ENCODE data around the gene ADAMTS13. TPM values are rescaled to one million over a fixed set of nuclear protein-coding genes. Genes with fewer than 3 reads are reported as not detected.

The ADAMTS13 gene
- total and polyA plus RNA-seq, 2 experiments from 2014 or later = 1.4 to 2.2 TPM

DNA sequence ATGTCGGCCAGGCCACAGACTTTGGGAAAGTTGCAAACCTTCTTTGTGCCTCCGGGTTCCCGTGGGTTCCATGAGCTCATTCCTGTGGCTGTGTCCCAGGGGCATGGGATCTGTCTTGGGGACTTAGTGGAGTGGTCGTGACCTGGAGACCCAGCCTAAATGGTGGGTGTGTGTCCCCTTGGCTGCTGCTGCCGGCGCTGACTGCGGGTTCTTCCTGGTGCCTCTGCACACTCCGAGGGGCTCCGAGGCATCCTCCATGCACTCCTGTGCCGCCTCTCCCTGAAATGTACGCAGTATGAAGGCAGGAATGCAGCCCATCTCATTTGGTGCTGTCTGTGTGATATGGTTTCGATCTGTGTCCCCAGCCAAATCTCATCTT is 77.7 kb downstream of the ADAMTS13 start:
- Histone ChIP-seq H3K4me2 (ENCODE audit: unreplicated experiment) (no peak overlapping the region), H3K27ac (no peak overlapping the region), H3K4me1 (ENCODE audit: insufficient read depth) (no peaks in the 10 kb centered on the region), H3K9me3 (ENCODE audit: low read depth) (peaks cover 4% of the 10 kb centered on the region), H3K9ac (no peak overlapping the region), H3K4me3 (no peak overlapping the region), H4K20me1 (ENCODE audit: insufficient read depth) (no peaks in the 10 kb centered on the region), H3K36me3 (ENCODE audit: low read depth) (no peaks in the 10 kb centered on the region), H2AFZ (no peak overlapping the region), H3F3A (ENCODE audit: insufficient read depth) (no peaks in the 10 kb centered on the region), H3K27me3 (replicated peaks; ENCODE audit: insufficient read depth) (peaks cover 6% of the 10 kb centered on the region), H3K9me2 (ENCODE audit: insufficient read depth) (no peaks in the 10 kb centered on the region), H3K79me2 (ENCODE audit: insufficient read depth) (no peaks in the 10 kb centered on the region)
- no peak for DNase-seq
- TF ChIP-seq EZH2 (IDR thresholded peaks at IDR 0.05; ENCODE audit: insufficient read depth, poor library complexity, severe bottlenecking) (no peak), EZH2phosphoT487 (IDR thresholded peaks at IDR 0.05; ENCODE audit: insufficient read depth, low read depth) (no peak)
- WGBS, 2 experiments (ENCODE audit: low coverage in 1 of 2, low lambda C conversion rate in 2 of 2, missing lambda C conversion rate in 2 of 2) = 71 to 80% methylated on average over 12 of the region's 12 CpGs
- in situ Hi-C loops (cut with MboI) = loop anchor here (25.0 kb wide), 1 partner anchor 463 kb away; the partner anchor contains the start of gene GTF3C5

DNA sequence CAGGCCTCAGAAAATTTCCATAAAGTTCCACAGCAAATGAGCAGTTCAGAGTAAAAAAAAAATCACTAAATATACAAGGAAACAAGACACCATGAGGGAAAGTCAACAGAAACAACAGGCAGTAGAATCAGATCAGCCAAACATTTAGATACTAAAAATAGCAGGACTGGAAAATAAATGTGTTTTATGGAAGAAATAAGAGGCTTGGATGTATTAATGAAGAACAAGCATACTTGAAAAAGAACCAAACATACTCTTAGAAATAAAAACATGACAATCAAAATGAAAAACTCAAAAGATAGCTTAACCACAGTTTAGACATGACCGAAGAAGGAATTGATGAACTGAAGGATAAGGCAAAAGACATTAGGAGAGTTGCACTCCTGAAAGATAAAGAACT is 79.9 kb downstream of the ADAMTS13 start:
- peaks cover 9% of the 10 kb centered on the region for H3K4me1 ChIP-seq (ENCODE audit: insufficient read depth)
- no peaks in the 10 kb centered on the region for H3K27me3 ChIP-seq (replicated peaks; ENCODE audit: insufficient read depth)
- H3K9me3 ChIP-seq (ENCODE audit: low read depth) = peaks cover 4% of the 10 kb centered on the region
- H3K36me3 ChIP-seq (ENCODE audit: low read depth) = no peaks in the 10 kb centered on the region
- no peak overlapping the region for H2AFZ ChIP-seq
- no peak overlapping the region for H3K4me2 ChIP-seq (ENCODE audit: unreplicated experiment)
- H3K79me2 ChIP-seq (ENCODE audit: insufficient read depth) = no peaks in the 10 kb centered on the region
- 0 out of 2 replicates have a peak, but pooled peaks cover 8% of the 10 kb centered on the region for H3F3A ChIP-seq (ENCODE audit: insufficient read depth)
- H3K9ac ChIP-seq = no peak overlapping the region
- H3K4me3 ChIP-seq = no peak overlapping the region
- no peak for DNase-seq
- WGBS, 2 experiments (ENCODE audit: low coverage in 1 of 2, low lambda C conversion rate in 2 of 2, missing lambda C conversion rate in 2 of 2) = 81 to 83% methylated on average over 1 of the region's 1 CpG
- no peaks in the 10 kb centered on the region for H3K9me2 ChIP-seq (ENCODE audit: insufficient read depth)
- no peak overlapping the region for H3K27ac ChIP-seq
- TF ChIP-seq EZH2 (IDR thresholded peaks at IDR 0.05; ENCODE audit: insufficient read depth, poor library complexity, severe bottlenecking) (no peak), EZH2phosphoT487 (IDR thresholded peaks at IDR 0.05; ENCODE audit: insufficient read depth, low read depth) (no peak)
- no peaks in the 10 kb centered on the region for H4K20me1 ChIP-seq (ENCODE audit: insufficient read depth)
- in situ Hi-C loops (cut with MboI) = no loop called here

DNA sequence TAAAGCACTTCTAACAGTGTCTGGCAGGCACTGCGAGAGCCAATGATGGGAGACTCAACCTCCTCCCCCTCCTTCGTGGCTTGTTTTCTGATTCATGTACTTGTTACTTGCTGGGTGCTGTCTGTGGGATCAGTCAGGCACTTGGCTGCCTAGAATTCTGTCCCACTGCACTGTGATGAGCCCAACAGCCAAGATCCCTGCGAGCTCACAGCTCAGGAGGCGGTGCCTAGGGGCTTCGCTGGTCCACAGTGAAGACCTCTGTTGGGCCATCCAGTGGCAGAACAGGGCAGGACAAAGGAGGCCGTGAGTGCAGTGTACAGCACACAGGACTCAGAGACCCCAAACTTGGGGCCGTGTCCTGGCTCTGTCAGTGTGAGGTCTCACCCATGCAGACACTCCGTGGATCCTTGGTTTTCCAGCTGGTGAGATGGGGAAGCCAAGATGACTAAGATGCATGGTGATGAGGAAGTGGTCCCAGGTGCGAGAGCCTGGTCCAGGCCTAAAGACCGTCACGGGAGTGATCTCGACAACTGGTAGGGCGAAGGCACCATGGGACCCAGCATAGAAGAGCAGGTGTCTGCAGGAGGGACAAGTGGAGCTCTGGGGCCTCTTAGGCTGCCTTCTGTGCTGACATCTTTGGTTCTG is 83.1 kb downstream of the ADAMTS13 start:
- Histone ChIP-seq H3K4me3 (no peak overlapping the region), H3K79me2 (ENCODE audit: insufficient read depth) (no peaks in the 10 kb centered on the region), H3K27me3 (replicated peaks; ENCODE audit: insufficient read depth) (no peaks in the 10 kb centered on the region), H3K4me2 (ENCODE audit: unreplicated experiment) (no peak overlapping the region), H2AFZ (no peak overlapping the region), H3K9me3 (ENCODE audit: low read depth) (peaks cover 4% of the 10 kb centered on the region), H3K36me3 (ENCODE audit: low read depth) (no peaks in the 10 kb centered on the region), H3K9me2 (ENCODE audit: insufficient read depth) (no peaks in the 10 kb centered on the region), H3F3A (ENCODE audit: insufficient read depth) (0 out of 2 replicates have a peak, but pooled peaks cover 8% of the 10 kb centered on the region), H3K27ac (0 out of 2 replicates have a peak overlapping the region, but pooled peaks have one; percentile 47), H3K9ac (no peak overlapping the region), H3K4me1 (ENCODE audit: insufficient read depth) (peaks cover 10% of the 10 kb centered on the region), H4K20me1 (ENCODE audit: insufficient read depth) (no peaks in the 10 kb centered on the region)
- WGBS, 2 experiments (ENCODE audit: low coverage in 1 of 2, low lambda C conversion rate in 2 of 2, missing lambda C conversion rate in 2 of 2) = 89% methylated on average over 13 of the region's 13 CpGs
- in situ Hi-C loops (cut with MboI) = no loop called here
- TF ChIP-seq EZH2phosphoT487 (IDR thresholded peaks at IDR 0.05; ENCODE audit: insufficient read depth, low read depth) (no peak), EZH2 (IDR thresholded peaks at IDR 0.05; ENCODE audit: insufficient read depth, poor library complexity, severe bottlenecking) (no peak)
- DNase-seq = peak; percentile 70

DNA sequence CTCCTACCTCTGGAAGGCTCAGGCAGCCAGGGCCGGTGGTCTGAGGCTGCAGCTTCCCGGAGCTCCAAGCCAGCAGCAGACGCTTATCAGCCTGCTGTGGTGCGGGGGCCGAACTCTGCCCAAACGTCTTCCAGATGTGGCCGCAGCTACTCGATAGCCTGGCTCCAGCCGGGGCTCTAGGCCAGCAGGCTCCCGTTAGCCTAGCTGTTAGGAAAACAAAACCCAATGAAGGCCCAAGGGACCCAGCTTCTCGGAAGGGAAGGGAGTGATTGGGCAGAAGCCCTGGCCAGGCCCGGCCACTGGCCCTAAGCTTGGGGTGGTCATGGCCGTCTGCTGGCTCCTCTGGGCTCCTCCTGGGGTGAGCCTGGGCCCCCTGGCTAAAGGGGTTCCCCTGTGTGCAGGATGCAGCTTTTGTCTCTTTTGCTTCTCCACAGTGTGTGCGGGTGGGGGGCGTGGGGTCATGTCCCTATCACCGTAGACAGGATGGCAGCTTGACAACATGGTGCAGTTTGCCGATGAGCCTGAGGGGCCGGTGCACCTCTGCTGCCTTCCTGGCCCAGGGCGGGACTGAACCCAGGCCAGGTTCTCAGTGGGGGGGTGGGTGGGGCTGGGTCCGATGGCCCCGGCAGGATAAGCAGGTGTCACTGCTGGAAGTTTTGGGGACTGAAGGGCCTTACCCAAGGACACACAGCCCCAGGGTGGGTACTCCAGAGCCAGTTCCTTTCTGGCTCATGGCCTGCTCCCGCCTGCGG is 83.9 kb downstream of the ADAMTS13 start:
- WGBS, 2 experiments (ENCODE audit: low coverage in 1 of 2, low lambda C conversion rate in 2 of 2, missing lambda C conversion rate in 2 of 2) = 29 to 37% methylated on average over 22 to 23 of the region's 23 CpGs
- Histone ChIP-seq H3K4me2 (ENCODE audit: unreplicated experiment) (no peak overlapping the region), H3K4me3 (no peak overlapping the region), H3K9ac (peak overlapping the region; percentile 50; the same call in 1 of the 2 replicates), H3K27me3 (replicated peaks; ENCODE audit: insufficient read depth) (no peaks in the 10 kb centered on the region), H3K79me2 (ENCODE audit: insufficient read depth) (no peaks in the 10 kb centered on the region), H2AFZ (no peak overlapping the region), H3K36me3 (ENCODE audit: low read depth) (no peaks in the 10 kb centered on the region), H3F3A (ENCODE audit: insufficient read depth) (0 out of 2 replicates have a peak, but pooled peaks cover 8% of the 10 kb centered on the region), H3K9me3 (ENCODE audit: low read depth) (peaks cover 4% of the 10 kb centered on the region), H3K9me2 (ENCODE audit: insufficient read depth) (no peaks in the 10 kb centered on the region), H3K27ac (peak overlapping the region; percentile 47; the same call in 1 of the 2 replicates), H4K20me1 (ENCODE audit: insufficient read depth) (no peaks in the 10 kb centered on the region), H3K4me1 (ENCODE audit: insufficient read depth) (peaks cover 10% of the 10 kb centered on the region)
- peak; percentile 72 for DNase-seq
- no peak for TF ChIP-seq EZH2phosphoT487 (IDR thresholded peaks at IDR 0.05; ENCODE audit: insufficient read depth, low read depth)
- no peak for TF ChIP-seq EZH2 (IDR thresholded peaks at IDR 0.05; ENCODE audit: insufficient read depth, poor library complexity, severe bottlenecking)
- in situ Hi-C loops (cut with MboI) = no loop called here

All from GM23248 (cell line).